ENCODE results near the gene BCAT1. TPM values are rescaled to one million over a fixed set of nuclear protein-coding genes. Genes with fewer than 3 reads are reported as not detected.
"Not testable (repeated sequence)": the region's sequence is repeated elsewhere in the genome, so short reads cannot be mapped to it uniquely, and the experiment has no call there.

Gene BCAT1
- total RNA-seq, 1 donor from 2014 or later, result 14.6 TPM

DNA sequence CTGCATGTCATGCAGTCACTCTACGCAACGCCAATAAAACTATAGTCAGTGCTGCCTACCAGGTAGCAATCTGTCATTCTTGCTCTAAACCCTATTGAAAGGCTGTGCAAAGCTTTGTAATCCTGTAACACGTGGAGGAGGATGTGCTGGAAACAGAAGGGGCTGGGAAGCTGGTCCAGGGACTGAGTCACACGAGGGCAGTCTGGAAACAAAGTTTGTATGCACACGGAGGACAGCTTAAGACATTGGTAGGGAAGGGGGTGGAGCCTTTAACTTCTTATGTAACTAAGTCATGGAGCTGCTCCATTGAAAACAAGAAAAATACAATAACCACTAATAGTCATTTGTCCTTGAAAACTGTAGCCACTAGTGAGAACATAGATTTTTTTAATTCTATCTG, 128.0 kb downstream of the BCAT1 start:
- no peak for TF ChIP-seq CTCF (conservative IDR thresholded peaks at IDR 0.05; ENCODE audit: low read depth, low read length)
- no peak for DNase-seq (ENCODE audit: low read depth)
- H3K4me3 ChIP-seq (ENCODE audit: low read depth, low read length), result no peak overlapping the region

DNA sequence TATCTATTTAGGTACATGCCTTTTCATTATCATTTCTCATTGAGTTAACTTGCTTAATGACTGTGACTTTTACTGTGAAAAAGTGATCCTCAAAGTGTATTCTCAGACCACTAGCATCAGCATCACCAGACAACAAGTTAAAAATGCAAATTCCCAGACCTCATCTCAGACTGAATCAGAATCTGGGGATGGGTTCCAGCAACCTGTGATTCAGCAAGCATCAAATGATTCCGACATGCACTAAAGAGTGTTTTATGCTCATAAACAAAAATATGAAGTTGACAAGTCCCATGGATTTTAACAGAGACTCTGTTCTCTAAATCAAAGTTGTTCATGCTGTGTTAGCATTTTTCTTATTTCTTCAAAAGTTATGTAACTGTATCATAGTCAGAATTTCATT, 130.6 kb downstream of the BCAT1 start:
- no peak overlapping the region for H3K4me3 ChIP-seq (ENCODE audit: low read depth, low read length)
- DNase-seq (ENCODE audit: low read depth), result no peak
- TF ChIP-seq CTCF (conservative IDR thresholded peaks at IDR 0.05; ENCODE audit: low read depth, low read length), result no peak

DNA sequence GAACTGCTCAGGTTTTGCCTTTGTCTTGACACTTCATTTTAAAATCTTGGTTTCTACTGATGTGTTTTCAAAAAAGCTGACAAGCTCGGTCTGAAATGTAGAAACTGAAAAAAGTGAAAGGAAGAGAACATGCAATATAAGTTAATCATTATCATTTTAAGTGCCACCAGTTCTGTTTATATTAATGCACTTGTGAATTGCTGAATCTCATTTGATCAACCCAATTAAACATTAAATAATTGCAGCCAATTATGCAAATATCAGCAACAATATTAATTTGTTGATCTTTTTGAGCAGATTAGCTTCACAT, 133.8 kb downstream of the BCAT1 start:
- no peak for DNase-seq (ENCODE audit: low read depth)
- TF ChIP-seq CTCF (conservative IDR thresholded peaks at IDR 0.05; ENCODE audit: low read depth, low read length), result no peak
- peak overlapping the region; percentile 51 for H3K4me3 ChIP-seq (ENCODE audit: low read depth, low read length)

- H3K4me3 ChIP-seq (ENCODE audit: low read depth, low read length), result peak overlapping the region; percentile 51
- no peak for DNase-seq (ENCODE audit: low read depth)
- TF ChIP-seq CTCF (conservative IDR thresholded peaks at IDR 0.05; ENCODE audit: low read depth, low read length), result no peak
Observed at GRCh38 chr12:24814379-24815113, 134.4 kb downstream of the BCAT1 start.

- no peak for TF ChIP-seq CTCF (conservative IDR thresholded peaks at IDR 0.05; ENCODE audit: low read depth, low read length)
- no peak overlapping the region for H3K4me3 ChIP-seq (ENCODE audit: low read depth, low read length)
- no peak for DNase-seq (ENCODE audit: low read depth)
Observed at GRCh38 chr12:24810378-24810777, 138.5 kb downstream of the BCAT1 start.

- not testable (repeated sequence) for H3K4me3 ChIP-seq (ENCODE audit: low read depth, low read length); DNase-seq (ENCODE audit: low read depth)
Observed at GRCh38 chr12:24809306-24809705, 139.6 kb downstream of the BCAT1 start.

- TF ChIP-seq CTCF (conservative IDR thresholded peaks at IDR 0.05; ENCODE audit: low read depth, low read length), result no peak
- DNase-seq (ENCODE audit: low read depth), result peak; percentile 53
- no peak overlapping the region for H3K4me3 ChIP-seq (ENCODE audit: low read depth, low read length)
Observed at GRCh38 chr12:24808651-24809050, 140.2 kb downstream of the BCAT1 start.
